NCI-H526 treated with DMSO at 0.1 percent for 48 hours (cell line): Measurements from ENCODE around the gene APBA1.

ENCODE experiments used
- DNase-seq: peaks from one replicate; lab custom pipeline; 2025; lab: John Stamatoyannopoulos, UW

The APBA1 gene

GRCh38 chr9:69519470-69520240 lies 152.5 kb downstream of the APBA1 start:
- no peak for DNase-seq

- DNase-seq: no peak
These were observed 155.5 kb downstream of the APBA1 start for GRCh38 chr9:69516353-69517322.

- no peak for DNase-seq
These were observed 156.4 kb downstream of the APBA1 start for GRCh38 chr9:69515810-69516209.

GRCh38 chr9:69513141-69513820 lies 158.9 kb downstream of the APBA1 start:
- DNase-seq: no peak

- no peak for DNase-seq
These were observed 168.1 kb downstream of the APBA1 start for GRCh38 chr9:69504058-69504457.

GRCh38 chr9:69502671-69503301 lies 169.4 kb downstream of the APBA1 start:
- no peak for DNase-seq

- no peak for DNase-seq
These were observed 171.3 kb downstream of the APBA1 start for GRCh38 chr9:69500896-69501295.

GRCh38 chr9:69499959-69500358 lies 172.2 kb downstream of the APBA1 start:
- DNase-seq: no peak

GRCh38 chr9:69499407-69499806 lies 172.8 kb downstream of the APBA1 start:
- no peak for DNase-seq

GRCh38 chr9:69498470-69498869 lies 173.7 kb downstream of the APBA1 start:
- no peak for DNase-seq

GRCh38 chr9:69497816-69498215 lies 174.4 kb downstream of the APBA1 start:
- DNase-seq: no peak

- DNase-seq: no peak
These were observed 175.2 kb downstream of the APBA1 start for GRCh38 chr9:69496846-69497450.

GRCh38 chr9:69495296-69495695 lies 176.9 kb downstream of the APBA1 start:
- no peak for DNase-seq

GRCh38 chr9:69494763-69495162 lies 177.4 kb downstream of the APBA1 start:
- no peak for DNase-seq

GRCh38 chr9:69494208-69494607 lies 178.0 kb downstream of the APBA1 start:
- DNase-seq: no peak

- DNase-seq: no peak
These were observed 185.7 kb downstream of the APBA1 start for GRCh38 chr9:69486498-69486897.

- no peak for DNase-seq
These were observed 186.7 kb downstream of the APBA1 start for GRCh38 chr9:69485466-69485865.

- DNase-seq: no peak
These were observed 188.2 kb downstream of the APBA1 start for GRCh38 chr9:69483886-69484422.

- DNase-seq: no peak
These were observed 195.4 kb downstream of the APBA1 start for GRCh38 chr9:69476797-69477196.

GRCh38 chr9:69476016-69476415 lies 196.2 kb downstream of the APBA1 start:
- no peak for DNase-seq

GRCh38 chr9:69474821-69475220 lies 197.3 kb downstream of the APBA1 start:
- no peak for DNase-seq
